Stimulated activated CD4-positive, alpha-beta T cell treated with anti-CD3 and anti-CD28 coated beads, Interleukin-4, amount 100 ng/mL, for 24 hours (primary cell): ENCODE measurements around the gene FAR2.
"Not testable (repeated sequence)": the region's sequence is repeated elsewhere in the genome, so short reads cannot be mapped to it uniquely, and the experiment has no call there.

Experiments used
- DNase-seq: peaks from one replicate; pipeline ENCODE4 v3.0.0-alpha.2; 2020

Gene FAR2

GRCh38 chr12:29148911-29149690, at the start of gene FAR2:
TSS of gene FAR2 (plus strand) at chr12:29149278. CDS start at chr12:29270450, 121,172 bp downstream.
- peak; percentile 47 for DNase-seq

- DNase-seq = no peak
These were observed 46.3 kb upstream of the FAR2 start for GRCh38 chr12:29102741-29103140.

GRCh38 chr12:29103539-29103974, 45.5 kb upstream of the FAR2 start:
- peak; percentile 58 for DNase-seq

- no peak for DNase-seq
These were observed 44.6 kb upstream of the FAR2 start for GRCh38 chr12:29104516-29104915.

- DNase-seq = no peak
These were observed 38.3 kb upstream of the FAR2 start for GRCh38 chr12:29110506-29111442.

GRCh38 chr12:29113101-29113500, 36.0 kb upstream of the FAR2 start:
- DNase-seq = no peak

GRCh38 chr12:29116414-29116813, 32.7 kb upstream of the FAR2 start:
- no peak for DNase-seq

- no peak for DNase-seq
These were observed 17.5 kb upstream of the FAR2 start for GRCh38 chr12:29131539-29131938.

GRCh38 chr12:29132316-29132715, 16.8 kb upstream of the FAR2 start:
- no peak for DNase-seq

- no peak for DNase-seq
These were observed 15.9 kb upstream of the FAR2 start for GRCh38 chr12:29133181-29133580.

- DNase-seq = no peak
These were observed 15.4 kb upstream of the FAR2 start for GRCh38 chr12:29133680-29134079.

GRCh38 chr12:29138256-29138655, 10.8 kb upstream of the FAR2 start:
- not testable (repeated sequence) for DNase-seq

- DNase-seq = not testable (repeated sequence)
These were observed 10.2 kb upstream of the FAR2 start for GRCh38 chr12:29138855-29139254.

- no peak for DNase-seq
These were observed 3.5 kb upstream of the FAR2 start for GRCh38 chr12:29145372-29146170.

GRCh38 chr12:29146196-29146595, 2.9 kb upstream of the FAR2 start:
- DNase-seq = no peak

GRCh38 chr12:29147731-29148595, 1.1 kb upstream of the FAR2 start:
- no peak for DNase-seq

- DNase-seq = peak; percentile 12
These were observed 525 bp upstream of the FAR2 start for GRCh38 chr12:29148596-29148910.

GRCh38 chr12:29149691-29150281, 708 bp downstream of the FAR2 start:
- peak; percentile 8 for DNase-seq

- no peak for DNase-seq
These were observed 1.4 kb downstream of the FAR2 start for GRCh38 chr12:29150462-29150861.

GRCh38 chr12:29152223-29152868, 3.3 kb downstream of the FAR2 start:
- no peak for DNase-seq

- no peak for DNase-seq
These were observed 4.0 kb downstream of the FAR2 start for GRCh38 chr12:29152981-29153630.
